ENCODE measurements around the gene JAG1. TPM values are rescaled to one million over a fixed set of nuclear protein-coding genes. Genes with fewer than 3 reads are reported as not detected.

JAG1 gene
- total and polyA plus RNA-seq, 4 donors, result 11.9 to 70.3 (median 46.8) TPM

DNA sequence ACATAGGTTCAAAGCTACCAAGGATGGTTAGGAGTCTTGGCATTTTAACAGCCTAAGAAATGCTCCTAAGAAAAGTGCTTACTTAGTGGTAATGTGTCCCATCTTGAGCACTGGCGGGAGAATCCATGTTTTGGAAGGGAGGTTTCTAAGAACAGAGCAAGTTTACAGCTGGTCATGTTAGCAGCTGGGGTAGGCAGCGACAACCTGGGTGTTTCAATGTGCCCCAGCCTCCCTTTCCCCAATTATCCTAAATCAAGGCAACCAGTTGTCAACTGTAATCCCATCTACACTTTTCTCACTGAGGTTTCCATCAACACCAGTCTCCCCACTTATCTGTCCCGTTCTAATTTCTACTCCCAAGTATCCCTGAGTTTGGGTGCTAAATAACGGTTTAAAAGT is 1.6 kb upstream of the JAG1 start:
- Histone ChIP-seq H3K9ac (ENCODE audit: insufficient read depth in 1 of 2, low read length in 2 of 2) (peak overlapping the region in 1 of 2 donors; percentile 47), H3K4me1 (ENCODE audit: control insufficient read depth in 5 of 5, insufficient read depth in 5 of 5, low read length in 5 of 5) (peaks cover 0 to 26% (median 3%) of the 10 kb centered on the region in 5 donors), H3K4me3 (no peak overlapping the region), H3K9me3 (ENCODE audit: control insufficient read depth in 4 of 4, insufficient read depth in 3 of 4, low read length in 3 of 4) (no peaks in the 10 kb centered on the region), H3K27ac (ENCODE audit: low read depth in 1 of 2, low read length in 1 of 2) (no peak overlapping the region), H3K27me3 (ENCODE audit: control insufficient read depth in 3 of 3, insufficient read depth in 3 of 3, low read length in 2 of 3) (no peaks in the 10 kb centered on the region), H3K36me3 (ENCODE audit: control insufficient read depth in 4 of 4, insufficient read depth in 4 of 4, low read length in 4 of 4) (peaks cover 0 to 2% (median 0%) of the 10 kb centered on the region in 4 donors)
- no peak for DNase-seq
- TF ChIP-seq, protein P1, sequence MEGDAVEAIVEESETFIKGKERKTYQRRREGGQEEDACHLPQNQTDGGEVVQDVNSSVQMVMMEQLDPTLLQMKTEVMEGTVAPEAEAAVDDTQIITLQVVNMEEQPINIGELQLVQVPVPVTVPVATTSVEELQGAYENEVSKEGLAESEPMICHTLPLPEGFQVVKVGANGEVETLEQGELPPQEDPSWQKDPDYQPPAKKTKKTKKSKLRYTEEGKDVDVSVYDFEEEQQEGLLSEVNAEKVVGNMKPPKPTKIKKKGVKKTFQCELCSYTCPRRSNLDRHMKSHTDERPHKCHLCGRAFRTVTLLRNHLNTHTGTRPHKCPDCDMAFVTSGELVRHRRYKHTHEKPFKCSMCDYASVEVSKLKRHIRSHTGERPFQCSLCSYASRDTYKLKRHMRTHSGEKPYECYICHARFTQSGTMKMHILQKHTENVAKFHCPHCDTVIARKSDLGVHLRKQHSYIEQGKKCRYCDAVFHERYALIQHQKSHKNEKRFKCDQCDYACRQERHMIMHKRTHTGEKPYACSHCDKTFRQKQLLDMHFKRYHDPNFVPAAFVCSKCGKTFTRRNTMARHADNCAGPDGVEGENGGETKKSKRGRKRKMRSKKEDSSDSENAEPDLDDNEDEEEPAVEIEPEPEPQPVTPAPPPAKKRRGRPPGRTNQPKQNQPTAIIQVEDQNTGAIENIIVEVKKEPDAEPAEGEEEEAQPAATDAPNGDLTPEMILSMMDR (IDR thresholded peaks at IDR 0.05; ENCODE audit: control extremely low read depth, extremely low read depth), result no peak
- no peak for ATAC-seq (ENCODE audit: insufficient read depth, low FRiP score)
- 92 to 94% methylated on average over 4 of the region's 4 CpGs for WGBS, 2 donors

GRCh38 chr20:10674684-10675449 is 1.1 kb upstream of the JAG1 start:
- Histone ChIP-seq H3K36me3 (ENCODE audit: control insufficient read depth in 4 of 4, insufficient read depth in 4 of 4, low read length in 4 of 4) (peaks cover 0 to 2% (median 0%) of the 10 kb centered on the region in 4 donors), H3K4me1 (ENCODE audit: control insufficient read depth in 5 of 5, insufficient read depth in 5 of 5, low read length in 5 of 5) (peaks cover 0 to 31% (median 3%) of the 10 kb centered on the region in 5 donors), H3K27me3 (ENCODE audit: control insufficient read depth in 3 of 3, insufficient read depth in 3 of 3, low read length in 2 of 3) (no peaks in the 10 kb centered on the region), H3K4me3 (peak overlapping the region; percentile 94), H3K9me3 (ENCODE audit: control insufficient read depth in 4 of 4, insufficient read depth in 3 of 4, low read length in 3 of 4) (no peaks in the 10 kb centered on the region), H3K9ac (ENCODE audit: insufficient read depth in 1 of 2, low read length in 2 of 2) (peak overlapping the region; percentile 69 to 76), H3K27ac (ENCODE audit: low read depth in 1 of 2, low read length in 1 of 2) (peak overlapping the region; percentile 97 to 98)
- WGBS, 2 donors, result 2 to 5% methylated on average over 31 to 38 of the region's 38 CpGs
- ATAC-seq (ENCODE audit: insufficient read depth, low FRiP score) (peak; percentile 43), DNase-seq (peak; percentile 83 to 90 (median 89))
- TF ChIP-seq, protein P1 (IDR thresholded peaks at IDR 0.05; ENCODE audit: control extremely low read depth, extremely low read depth), result peak; percentile 51

GRCh38 chr20:10673176-10673841 is 490 bp downstream of the JAG1 start:
- Histone ChIP-seq H3K9ac (ENCODE audit: insufficient read depth in 1 of 2, low read length in 2 of 2) (peak overlapping the region; percentile 12 to 70), H3K9me3 (ENCODE audit: control insufficient read depth in 4 of 4, insufficient read depth in 3 of 4, low read length in 3 of 4) (no peaks in the 10 kb centered on the region), H3K4me3 (peak overlapping the region; percentile 94), H3K27ac (ENCODE audit: low read depth in 1 of 2, low read length in 1 of 2) (peak overlapping the region; percentile 74 to 97), H3K27me3 (ENCODE audit: control insufficient read depth in 3 of 3, insufficient read depth in 3 of 3, low read length in 2 of 3) (no peaks in the 10 kb centered on the region), H3K4me1 (ENCODE audit: control insufficient read depth in 5 of 5, insufficient read depth in 5 of 5, low read length in 5 of 5) (peaks cover 0 to 35% (median 6%) of the 10 kb centered on the region in 5 donors), H3K36me3 (ENCODE audit: control insufficient read depth in 4 of 4, insufficient read depth in 4 of 4, low read length in 4 of 4) (peaks cover 0 to 10% (median 3%) of the 10 kb centered on the region in 4 donors)
- peak in 2 of 3 donors; percentile 35 to 51 for DNase-seq
- TF ChIP-seq, protein P1 (IDR thresholded peaks at IDR 0.05; ENCODE audit: control extremely low read depth, extremely low read depth), result no peak
- WGBS, 2 donors, result 0% methylated on average over 50 to 73 of the region's 73 CpGs
- ATAC-seq (ENCODE audit: insufficient read depth, low FRiP score), result no peak
